OCI-LY1 (cell line): ENCODE measurements around the gene ASPSCR1.

ENCODE experiments used
- CTCF ChIP-seq: fragments of 200-600 bp; sonication (generic), shearing (Covaris generic); IDR thresholded peaks from 2 replicates; pipeline ENCODE4 v1.5.1; 2017; ENCODE audit warnings: mild to moderate bottlenecking, antibody characterized with exemption, low read length, moderate library complexity, mixed read lengths
- EZH2 ChIP-seq: fragments of 200-600 bp; sonication (generic), shearing (Covaris generic); IDR thresholded peaks from 2 replicates; pipeline ENCODE4 v1.8.0; 2017; ENCODE audit warnings: borderline replicate concordance, mixed run types, mild to moderate bottlenecking, antibody characterized with exemption, low read length, moderate library complexity, mixed read lengths

DNA sequence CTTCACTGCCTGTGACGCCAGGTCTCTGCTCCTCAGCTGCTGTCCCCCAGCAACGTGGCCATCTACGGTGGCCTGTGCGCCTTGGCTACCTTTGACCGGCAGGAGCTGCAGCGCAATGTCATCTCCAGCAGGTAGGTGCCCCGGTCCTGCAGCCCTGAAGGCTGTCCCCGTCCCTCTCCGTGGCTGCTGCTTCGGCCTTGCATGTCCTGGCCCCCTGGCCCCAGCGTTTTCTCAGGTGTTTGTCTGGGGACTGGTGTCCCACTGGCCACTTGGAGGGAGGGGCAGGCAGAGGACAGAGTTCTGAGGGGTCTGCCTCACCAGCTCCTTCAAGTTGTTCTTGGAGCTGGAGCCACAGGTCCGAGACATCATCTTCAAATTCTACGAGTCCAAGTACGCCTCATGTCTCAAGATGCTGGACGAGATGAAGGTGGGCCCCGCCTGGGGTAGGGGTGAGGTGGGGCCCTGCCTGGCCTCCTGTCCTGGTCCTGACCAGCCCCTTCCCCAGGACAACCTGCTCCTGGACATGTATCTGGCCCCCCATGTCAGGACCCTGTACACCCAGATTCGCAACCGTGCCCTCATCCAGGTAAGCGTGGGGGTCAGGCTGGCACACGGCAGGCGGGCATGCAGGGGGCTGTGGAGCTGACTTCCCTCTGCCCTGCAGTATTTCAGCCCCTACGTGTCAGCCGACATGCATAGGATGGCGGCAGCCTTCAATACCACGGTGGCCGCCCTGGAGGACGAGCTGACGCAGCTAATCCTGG is 78.7 kb downstream of the ASPSCR1 start:
- TF ChIP-seq CTCF (no peak), EZH2 (no peak)
